KMS-11 (cell line): ENCODE data around the gene TFDP2.
"Not testable (repeated sequence)": the region's sequence is repeated elsewhere in the genome, so short reads cannot be mapped to it uniquely, and the experiment has no call there.

Experiments
- H2AFZ ChIP-seq: fragments of 200-600 bp; sonication (generic); 2 replicates; pipeline ENCODE4 v1.6.1; 2016; ENCODE audit warnings: antibody characterized with exemption, mixed run types, low read depth
- H3K27ac ChIP-seq: fragments of 200-600 bp; sonication (generic); 2 replicates; pipeline ENCODE4 v1.6.1; 2016; ENCODE audit warnings: mild to moderate bottlenecking, mixed run types
- H3K27me3 ChIP-seq: fragments of 200-600 bp; sonication (generic); 2 replicates; pipeline ENCODE4 v1.6.1; 2017; ENCODE audit warnings: mild to moderate bottlenecking, low read depth, mixed run types, moderate library complexity; ENCODE audit not compliant: insufficient read depth
- H3K36me3 ChIP-seq: fragments of 200-600 bp; sonication (generic); 2 replicates; pipeline ENCODE4 v1.6.1; 2017; ENCODE audit warnings: mild to moderate bottlenecking, mixed run types; ENCODE audit not compliant: insufficient read depth
- H3K4me1 ChIP-seq: fragments of 200-600 bp; sonication (generic); 2 replicates; pipeline ENCODE4 v1.6.1; 2016; ENCODE audit warnings: mild to moderate bottlenecking, low read depth, mixed run types; ENCODE audit not compliant: poor library complexity, severe bottlenecking
- H3K4me2 ChIP-seq: fragments of 200-600 bp; sonication (generic); 2 replicates; pipeline ENCODE4 v1.7.0; 2016; ENCODE audit warnings: mild to moderate bottlenecking, mixed run types
- H3K4me3 ChIP-seq: fragments of 200-600 bp; sonication (generic); IDR thresholded peaks from 2 replicates; pipeline ENCODE4 v1.6.1; 2017; ENCODE audit warnings: low read depth, low read length, mixed read lengths; ENCODE audit not compliant: insufficient read depth
- H3K79me2 ChIP-seq: fragments of 200-600 bp; sonication (generic); 2 replicates; pipeline ENCODE4 v1.6.1; 2016; ENCODE audit warnings: low read depth, mixed run types; ENCODE audit not compliant: insufficient read depth
- H3K9ac ChIP-seq: fragments of 200-600 bp; sonication (generic); 2 replicates; pipeline ENCODE4 v1.6.1; 2016; ENCODE audit warnings: mild to moderate bottlenecking, mixed run types
- H4K20me1 ChIP-seq: fragments of 200-600 bp; sonication (generic); 2 replicates; pipeline ENCODE4 v1.6.1; 2016; ENCODE audit warnings: mild to moderate bottlenecking, mixed run types; ENCODE audit not compliant: insufficient read depth
- TF ChIP-seq, protein P1 (sequence below): fragments of 200-600 bp; sonication (generic); conservative IDR thresholded peaks from 2 replicates; pipeline ENCODE4 v1.6.1; 2017; ENCODE audit warnings: low read depth, mild to moderate bottlenecking, antibody characterized with exemption, low read length, moderate library complexity, mixed read lengths

TFDP2 gene

DNA sequence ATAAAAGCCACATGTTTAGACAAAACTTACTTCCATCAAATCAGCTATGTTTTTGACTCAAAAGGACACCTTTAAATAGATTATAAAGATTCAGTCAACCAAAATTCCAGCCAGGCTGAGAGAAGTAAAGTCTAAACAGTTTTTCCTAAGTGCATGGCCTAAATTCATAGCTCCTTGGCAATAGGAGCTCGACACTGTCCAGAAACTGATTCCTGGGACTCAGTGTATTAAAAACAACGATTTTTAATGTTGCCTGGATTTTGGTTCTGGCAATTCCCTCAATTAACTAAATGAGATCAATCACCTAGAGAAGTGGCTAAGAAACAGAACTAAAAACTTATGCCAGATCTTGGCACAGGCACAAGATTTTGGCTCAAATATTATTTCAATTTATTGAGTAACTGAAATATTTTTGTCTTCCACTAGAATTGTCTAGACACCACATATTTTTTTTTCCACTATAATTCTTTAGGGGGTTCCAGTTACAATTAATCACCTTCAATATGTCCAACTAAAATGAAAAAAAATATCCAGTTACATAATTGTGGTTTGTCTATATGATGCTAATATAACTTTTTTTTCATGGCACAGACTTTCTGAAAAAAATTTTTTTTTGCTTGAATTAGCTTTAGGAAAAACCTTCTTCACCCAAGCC lies 135.9 kb downstream of the TFDP2 start:
- no peaks in the 10 kb centered on the region for H3K27me3 ChIP-seq
- peaks cover 3% of the 10 kb centered on the region; the same call in 1 of the 2 replicates for H3K79me2 ChIP-seq
- H3K4me2 ChIP-seq: no peak overlapping the region
- no peak overlapping the region for H3K27ac ChIP-seq
- no peaks in the 10 kb centered on the region for H4K20me1 ChIP-seq
- no peak overlapping the region for H3K9ac ChIP-seq
- H3K4me1 ChIP-seq: no peaks in the 10 kb centered on the region
- H3K36me3 ChIP-seq: no peaks in the 10 kb centered on the region
- no peak overlapping the region for H2AFZ ChIP-seq
- no peak overlapping the region for H3K4me3 ChIP-seq
- TF ChIP-seq, protein P1, sequence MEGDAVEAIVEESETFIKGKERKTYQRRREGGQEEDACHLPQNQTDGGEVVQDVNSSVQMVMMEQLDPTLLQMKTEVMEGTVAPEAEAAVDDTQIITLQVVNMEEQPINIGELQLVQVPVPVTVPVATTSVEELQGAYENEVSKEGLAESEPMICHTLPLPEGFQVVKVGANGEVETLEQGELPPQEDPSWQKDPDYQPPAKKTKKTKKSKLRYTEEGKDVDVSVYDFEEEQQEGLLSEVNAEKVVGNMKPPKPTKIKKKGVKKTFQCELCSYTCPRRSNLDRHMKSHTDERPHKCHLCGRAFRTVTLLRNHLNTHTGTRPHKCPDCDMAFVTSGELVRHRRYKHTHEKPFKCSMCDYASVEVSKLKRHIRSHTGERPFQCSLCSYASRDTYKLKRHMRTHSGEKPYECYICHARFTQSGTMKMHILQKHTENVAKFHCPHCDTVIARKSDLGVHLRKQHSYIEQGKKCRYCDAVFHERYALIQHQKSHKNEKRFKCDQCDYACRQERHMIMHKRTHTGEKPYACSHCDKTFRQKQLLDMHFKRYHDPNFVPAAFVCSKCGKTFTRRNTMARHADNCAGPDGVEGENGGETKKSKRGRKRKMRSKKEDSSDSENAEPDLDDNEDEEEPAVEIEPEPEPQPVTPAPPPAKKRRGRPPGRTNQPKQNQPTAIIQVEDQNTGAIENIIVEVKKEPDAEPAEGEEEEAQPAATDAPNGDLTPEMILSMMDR: no peak

GRCh38 chr3:142009029-142009428 lies 140.3 kb downstream of the TFDP2 start:
- no peak overlapping the region for H3K4me3 ChIP-seq
- H3K9ac ChIP-seq: no peak overlapping the region
- H3K4me2 ChIP-seq: no peak overlapping the region
- TF ChIP-seq, protein P1: no peak
- H3K4me1 ChIP-seq: no peaks in the 10 kb centered on the region
- no peak overlapping the region for H3K27ac ChIP-seq
- H3K27me3 ChIP-seq: no peaks in the 10 kb centered on the region
- H3K79me2 ChIP-seq: peaks cover 3% of the 10 kb centered on the region; the same call in 1 of the 2 replicates
- H2AFZ ChIP-seq: no peak overlapping the region
- H3K36me3 ChIP-seq: no peaks in the 10 kb centered on the region
- no peaks in the 10 kb centered on the region for H4K20me1 ChIP-seq

GRCh38 chr3:142007710-142008399 lies 141.5 kb downstream of the TFDP2 start:
- H3K27ac ChIP-seq: no peak overlapping the region
- no peaks in the 10 kb centered on the region for H3K27me3 ChIP-seq
- H2AFZ ChIP-seq: no peak overlapping the region
- no peaks in the 10 kb centered on the region for H3K36me3 ChIP-seq
- H4K20me1 ChIP-seq: no peaks in the 10 kb centered on the region
- H3K4me3 ChIP-seq: no peak overlapping the region
- no peak overlapping the region for H3K4me2 ChIP-seq
- peaks cover 3% of the 10 kb centered on the region; the same call in 1 of the 2 replicates for H3K79me2 ChIP-seq
- TF ChIP-seq, protein P1: no peak
- no peaks in the 10 kb centered on the region for H3K4me1 ChIP-seq
- no peak overlapping the region for H3K9ac ChIP-seq

- H3K27ac ChIP-seq, H3K9ac ChIP-seq, H3K4me1 ChIP-seq, H3K4me2 ChIP-seq, H3K79me2 ChIP-seq, H3K36me3 ChIP-seq, H3K4me3 ChIP-seq, H4K20me1 ChIP-seq, H2AFZ ChIP-seq, H3K27me3 ChIP-seq: not testable (repeated sequence)
Measured at GRCh38 chr3:142004957-142005356, 144.4 kb downstream of the TFDP2 start.

DNA sequence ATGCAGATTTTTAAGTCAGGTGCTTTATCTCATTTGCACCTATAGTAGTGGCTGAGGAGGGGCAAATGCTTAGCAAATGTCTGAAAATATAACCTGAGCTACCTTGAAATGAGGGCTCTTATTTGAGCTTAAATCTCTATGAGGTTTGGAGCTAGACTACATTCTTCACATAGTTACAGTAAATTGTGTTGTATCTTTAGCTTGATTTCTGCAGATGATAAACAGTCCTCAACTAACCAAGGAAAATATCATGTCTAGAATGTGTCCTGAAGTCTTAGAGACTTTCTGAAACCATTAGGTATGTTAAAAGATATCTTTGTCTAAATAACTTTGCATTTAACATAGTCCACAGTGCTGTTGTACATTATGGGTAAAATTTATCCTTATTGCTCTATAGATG lies 145.3 kb downstream of the TFDP2 start:
- H2AFZ ChIP-seq: no peak overlapping the region
- no peaks in the 10 kb centered on the region for H3K4me1 ChIP-seq
- no peak overlapping the region for H3K27ac ChIP-seq
- no peak overlapping the region for H3K4me3 ChIP-seq
- no peaks in the 10 kb centered on the region for H3K36me3 ChIP-seq
- H3K4me2 ChIP-seq: no peak overlapping the region
- H3K79me2 ChIP-seq: peaks cover 2% of the 10 kb centered on the region; the same call in 1 of the 2 replicates
- TF ChIP-seq, protein P1: no peak
- H4K20me1 ChIP-seq: no peaks in the 10 kb centered on the region
- no peak overlapping the region for H3K9ac ChIP-seq
- no peaks in the 10 kb centered on the region for H3K27me3 ChIP-seq
